NCI-H510A treated with DMSO at 0.1 percent for 48 hours (cell line): Measurements from ENCODE around the gene MDFIC.
"Not testable (repeated sequence)": the region's sequence is repeated elsewhere in the genome, so short reads cannot be mapped to it uniquely, and the experiment has no call there.

Experiments used
- DNase-seq: peaks from one replicate; lab custom pipeline; 2025; lab: John Stamatoyannopoulos, UW

The MDFIC gene, protein sequence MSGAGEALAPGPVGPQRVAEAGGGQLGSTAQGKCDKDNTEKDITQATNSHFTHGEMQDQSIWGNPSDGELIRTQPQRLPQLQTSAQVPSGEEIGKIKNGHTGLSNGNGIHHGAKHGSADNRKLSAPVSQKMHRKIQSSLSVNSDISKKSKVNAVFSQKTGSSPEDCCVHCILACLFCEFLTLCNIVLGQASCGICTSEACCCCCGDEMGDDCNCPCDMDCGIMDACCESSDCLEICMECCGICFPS

DNA sequence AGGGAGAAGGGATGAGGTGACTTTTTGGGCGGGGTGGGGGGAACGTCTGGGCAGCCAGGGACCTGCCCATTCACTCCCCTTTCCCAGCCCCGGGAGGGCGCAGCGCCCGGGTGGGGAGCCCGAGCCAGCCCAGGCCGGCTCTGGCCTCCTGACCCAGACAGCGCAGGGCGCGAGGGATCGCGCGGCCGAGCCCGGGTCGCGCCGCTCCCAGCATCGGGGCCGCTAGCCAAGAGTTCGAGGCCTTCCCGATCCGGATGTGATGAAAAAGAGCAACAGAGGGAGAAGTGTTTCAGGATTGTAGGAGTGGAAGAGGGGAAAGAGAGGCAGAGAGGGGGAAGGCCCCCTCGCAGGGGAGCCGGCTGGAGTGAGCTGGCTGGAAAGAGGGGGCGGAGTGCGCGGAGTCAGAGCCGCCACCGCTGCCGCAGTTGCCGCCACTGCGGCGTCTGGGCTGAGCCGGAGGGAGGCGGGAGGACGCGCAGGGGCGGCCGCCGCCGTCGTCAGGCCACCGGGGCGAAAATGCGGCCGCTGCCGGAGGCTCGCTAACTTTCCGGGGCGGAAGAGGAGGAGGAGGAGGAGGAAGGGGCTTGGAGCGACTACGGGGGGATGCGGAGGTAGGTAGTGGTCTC is at the start of gene MDFIC:
TSS of gene MDFIC (plus strand) at position 69 of the 626 bp plus-strand sequence. CDS start 940 bp downstream, outside the sequence.
- DNase-seq, result no peak

DNA sequence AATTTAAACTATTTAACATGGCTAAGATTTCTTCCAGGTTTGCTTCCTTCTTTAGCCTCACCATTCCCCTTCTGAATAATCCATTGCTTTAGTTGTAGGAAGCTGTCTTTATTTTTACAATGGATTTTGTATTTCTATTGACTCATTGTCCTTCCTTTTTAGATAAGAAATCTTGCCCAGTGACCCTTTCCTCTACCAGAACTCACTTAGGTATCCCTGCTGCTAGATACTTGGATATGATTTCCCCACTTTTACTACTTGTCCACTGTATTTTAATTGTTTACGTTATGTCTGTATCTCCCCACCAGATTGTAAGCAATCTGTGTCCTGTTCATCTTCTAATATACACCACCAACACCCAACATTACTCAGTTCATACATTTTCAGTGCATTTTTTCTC is 47.7 kb upstream of the MDFIC start:
- DNase-seq, result no peak

DNA sequence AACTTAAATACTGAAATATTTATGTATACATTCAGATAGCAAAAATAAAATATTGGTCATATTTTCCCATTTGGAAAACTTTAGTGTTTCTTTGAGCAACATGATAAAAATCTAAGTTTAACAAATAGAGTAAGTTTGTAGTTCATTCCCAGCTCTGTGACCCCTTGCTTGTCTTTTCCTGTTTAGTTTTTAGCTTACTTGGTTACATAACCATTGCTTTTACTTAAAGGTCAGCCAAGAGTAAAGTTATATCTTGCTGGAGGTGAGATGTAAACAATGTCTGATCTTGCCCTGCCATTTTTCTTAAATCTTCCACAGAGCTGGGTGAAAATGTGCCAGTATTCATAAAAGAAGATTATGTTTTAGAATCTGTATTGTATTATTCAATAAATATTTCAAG is 46.7 kb upstream of the MDFIC start:
- DNase-seq, result no peak

DNA sequence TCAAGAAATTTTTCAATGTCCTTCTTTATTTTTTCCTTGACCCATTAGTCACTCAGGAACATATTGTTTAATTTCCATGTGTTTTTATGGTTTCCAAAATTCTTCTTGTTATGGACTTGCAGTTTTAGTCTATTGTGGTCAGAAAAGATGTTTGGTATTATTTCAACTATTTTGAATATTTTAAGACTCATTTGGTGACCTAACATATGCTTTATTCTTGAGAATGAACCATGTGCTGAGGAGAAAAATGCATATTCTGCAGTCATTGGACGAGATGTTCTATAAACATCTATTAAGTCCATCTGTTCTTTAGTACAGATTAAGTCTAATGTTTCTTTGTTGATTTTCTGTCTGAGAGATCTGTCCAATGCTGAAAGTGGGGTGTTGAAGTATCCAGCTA is 42.3 kb upstream of the MDFIC start:
- no peak for DNase-seq

DNA sequence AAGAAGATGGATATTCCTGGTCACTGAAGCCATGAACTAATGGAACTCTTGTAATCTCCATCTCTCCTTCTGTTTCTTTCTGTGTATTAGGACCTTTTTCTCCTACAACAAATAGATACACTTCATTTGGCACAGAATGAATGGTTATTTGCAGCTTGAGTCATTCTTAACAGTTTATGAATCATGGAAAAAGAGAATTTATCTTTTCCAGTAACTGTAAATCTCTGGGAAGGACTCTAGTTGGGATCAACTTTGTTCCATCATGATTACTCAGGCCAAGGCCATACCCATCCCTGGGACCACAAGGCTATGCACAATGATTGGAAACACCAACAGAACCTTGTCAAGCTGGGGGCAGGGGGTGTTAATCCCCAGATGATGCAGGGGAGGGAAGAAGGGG is 36.1 kb upstream of the MDFIC start:
- DNase-seq, result no peak

DNA sequence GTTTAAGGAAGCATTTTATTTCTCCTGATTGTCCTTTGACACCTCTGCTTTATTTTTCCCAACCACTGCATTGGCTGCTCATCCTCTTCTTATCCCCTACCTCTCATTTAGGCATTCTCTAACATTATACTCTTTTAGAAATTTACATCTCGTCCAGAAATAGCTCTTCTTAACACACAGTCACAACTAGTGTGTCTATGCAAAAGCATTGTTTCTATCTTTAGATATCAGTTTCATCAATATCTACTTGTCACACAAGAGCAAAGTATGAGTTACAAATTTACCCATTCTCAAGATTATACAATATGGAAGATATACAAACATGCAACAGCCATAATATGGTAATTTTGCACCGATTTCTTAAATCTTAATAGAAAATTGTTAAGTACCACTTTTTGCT is 35.7 kb upstream of the MDFIC start:
- no peak for DNase-seq

DNA sequence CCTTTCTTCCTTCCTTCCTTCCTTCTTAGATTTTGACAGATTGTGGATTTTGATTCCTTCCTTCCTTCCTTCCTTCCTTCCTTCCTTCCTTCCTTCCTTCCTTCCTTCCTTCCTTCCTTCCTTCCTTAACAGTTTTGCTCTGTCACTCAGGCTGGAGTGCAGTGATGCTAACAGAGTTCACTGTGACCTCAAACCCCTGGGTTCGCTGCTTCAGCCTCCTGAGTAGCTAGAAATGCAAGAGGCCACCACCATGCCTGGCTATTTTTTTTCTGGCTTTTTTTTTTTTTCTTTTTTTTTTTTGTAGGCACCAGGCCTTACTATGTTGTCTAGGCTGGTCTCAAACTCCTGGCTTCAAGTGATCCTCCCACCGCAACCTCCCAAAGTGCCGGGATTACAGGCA is 32.8 kb upstream of the MDFIC start:
- not testable (repeated sequence) for DNase-seq

DNA sequence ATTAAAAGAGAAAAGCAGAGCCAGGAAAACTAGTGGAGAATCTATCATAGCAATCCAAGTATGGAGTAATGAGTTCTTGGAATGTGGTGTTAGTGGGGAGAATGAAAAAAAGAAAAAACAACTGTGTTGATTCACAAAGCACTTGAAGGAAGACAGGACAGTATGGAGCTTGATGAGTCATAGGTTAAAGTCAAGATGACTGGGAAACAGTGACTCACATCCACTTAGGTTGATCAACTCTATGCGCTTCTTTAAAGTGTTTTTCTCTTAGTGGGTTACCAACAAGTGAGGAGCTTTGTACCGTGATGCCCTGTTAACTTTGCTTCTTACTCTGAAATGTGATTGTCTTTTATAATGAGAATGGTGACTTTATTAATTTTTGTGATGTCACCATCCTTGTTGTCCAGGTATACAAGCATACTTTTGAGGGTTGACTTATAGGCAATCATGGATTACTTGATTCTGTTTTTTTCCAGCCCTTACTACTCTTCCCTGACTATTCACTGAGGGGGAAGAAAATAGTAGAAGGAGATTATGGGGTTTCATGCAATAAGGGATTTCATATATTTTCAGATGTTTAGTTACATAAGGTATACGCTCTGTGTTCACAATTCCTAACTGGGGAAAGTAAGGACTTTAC is 32.1 kb upstream of the MDFIC start:
- DNase-seq, result no peak

DNA sequence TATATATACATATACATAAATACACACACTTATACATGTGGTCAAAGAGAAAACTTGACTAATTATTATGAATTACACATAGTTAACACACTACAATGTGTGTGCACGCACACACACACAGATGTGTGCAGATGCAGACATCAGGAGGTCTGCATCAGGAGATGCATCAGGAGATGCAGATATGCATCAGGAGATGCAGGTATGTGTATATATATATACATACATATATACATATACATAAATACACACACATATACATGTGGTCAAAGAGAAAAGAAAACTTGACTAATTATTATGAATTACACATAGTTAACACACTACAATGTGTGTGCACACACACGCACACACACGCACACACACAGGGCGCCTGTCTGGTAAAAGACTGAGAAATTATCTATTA is 31.3 kb upstream of the MDFIC start:
- no peak for DNase-seq

DNA sequence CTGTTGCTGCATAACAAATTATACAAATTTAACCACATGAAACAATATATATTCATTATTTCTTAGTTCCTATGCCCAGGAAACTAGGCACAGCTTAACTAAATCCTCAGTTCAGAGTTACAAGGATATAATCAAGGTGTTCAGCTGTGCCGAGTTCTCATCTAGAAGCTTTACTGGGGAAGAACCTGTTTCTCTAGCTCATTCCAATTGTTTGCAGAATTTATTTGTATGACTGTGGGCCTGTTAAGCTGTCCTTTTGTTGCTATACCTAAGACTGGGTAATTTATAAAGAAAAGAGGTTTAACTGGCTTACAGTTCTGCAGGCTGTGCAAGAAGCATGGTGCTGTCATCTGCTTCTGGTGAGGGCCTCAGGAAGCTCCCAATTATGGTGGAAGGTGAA is 21.8 kb upstream of the MDFIC start:
- DNase-seq, result no peak

DNA sequence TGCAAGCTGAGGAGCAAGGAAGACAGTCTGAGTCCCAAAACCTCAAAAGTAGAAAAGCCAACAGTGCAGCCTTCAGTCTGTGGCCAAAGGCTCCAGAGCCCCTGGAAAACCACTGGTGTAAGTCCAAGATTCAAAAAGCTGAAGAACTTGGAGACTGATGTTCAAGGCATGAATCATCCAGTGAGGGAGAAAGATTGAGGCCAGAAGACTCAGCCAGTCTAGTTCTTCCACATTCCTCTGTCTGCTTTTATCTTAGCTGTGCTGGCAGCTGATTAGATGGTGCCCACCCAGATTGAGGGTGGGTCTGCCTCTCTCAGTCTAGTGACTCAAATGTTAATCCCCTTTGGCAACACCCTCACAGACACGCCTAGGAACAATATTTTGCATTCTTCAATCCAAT is 20.1 kb upstream of the MDFIC start:
- DNase-seq, result no peak

DNA sequence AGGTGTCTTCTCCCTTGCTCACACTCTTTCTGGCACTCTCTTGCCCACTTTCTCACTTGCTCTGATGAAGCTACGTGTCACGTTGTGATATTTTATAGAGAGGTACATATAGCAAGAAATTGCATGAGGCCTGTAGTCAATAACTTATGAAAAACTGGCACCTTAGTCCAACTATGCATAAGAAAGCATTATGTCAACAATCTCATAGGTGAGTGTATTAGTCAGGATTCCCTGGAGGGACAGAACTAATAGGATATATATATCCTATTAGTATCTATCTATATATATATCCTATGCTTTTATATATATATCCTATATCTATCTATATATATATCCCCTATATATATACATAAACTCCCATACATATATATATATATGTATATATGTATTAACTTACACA is 18.8 kb upstream of the MDFIC start:
- no peak for DNase-seq

DNA sequence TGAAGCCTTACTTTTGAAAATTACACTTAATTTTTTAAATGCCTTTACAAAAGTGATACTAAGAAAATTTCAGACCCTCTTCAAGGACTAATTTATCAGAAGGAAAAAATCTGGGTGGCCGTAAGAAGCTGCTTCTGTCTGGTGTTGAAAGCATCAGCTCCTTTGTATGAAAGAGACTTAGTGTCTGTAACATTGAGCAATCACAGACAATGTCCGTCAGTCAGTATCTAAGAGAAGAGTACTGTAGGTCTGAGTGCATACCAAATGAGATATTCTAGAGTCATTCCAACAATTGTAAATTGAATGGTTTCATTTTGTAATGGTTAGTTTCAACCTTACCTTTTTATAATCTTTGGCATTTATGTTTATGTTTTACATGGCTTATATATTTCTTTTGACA is 11.1 kb upstream of the MDFIC start:
- no peak for DNase-seq

DNA sequence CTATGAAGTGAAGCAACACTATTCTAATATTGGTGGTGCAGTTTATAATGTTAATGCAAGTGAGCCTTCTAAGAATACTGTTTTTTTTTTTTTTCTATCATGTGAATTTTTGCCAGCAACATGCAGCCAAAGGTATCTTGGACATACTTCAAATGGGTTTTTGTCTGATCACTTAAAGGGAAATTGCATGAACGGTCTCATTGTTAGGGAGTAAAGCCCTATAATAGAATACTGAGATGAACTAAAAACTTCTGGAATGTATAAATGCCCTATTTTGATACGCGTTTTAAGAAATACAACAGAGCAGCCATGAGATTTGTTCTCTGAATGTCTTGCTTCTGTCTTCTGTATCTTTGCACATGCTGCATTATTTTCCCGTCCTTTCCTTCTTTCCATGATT is 10.5 kb upstream of the MDFIC start:
- DNase-seq, result no peak

DNA sequence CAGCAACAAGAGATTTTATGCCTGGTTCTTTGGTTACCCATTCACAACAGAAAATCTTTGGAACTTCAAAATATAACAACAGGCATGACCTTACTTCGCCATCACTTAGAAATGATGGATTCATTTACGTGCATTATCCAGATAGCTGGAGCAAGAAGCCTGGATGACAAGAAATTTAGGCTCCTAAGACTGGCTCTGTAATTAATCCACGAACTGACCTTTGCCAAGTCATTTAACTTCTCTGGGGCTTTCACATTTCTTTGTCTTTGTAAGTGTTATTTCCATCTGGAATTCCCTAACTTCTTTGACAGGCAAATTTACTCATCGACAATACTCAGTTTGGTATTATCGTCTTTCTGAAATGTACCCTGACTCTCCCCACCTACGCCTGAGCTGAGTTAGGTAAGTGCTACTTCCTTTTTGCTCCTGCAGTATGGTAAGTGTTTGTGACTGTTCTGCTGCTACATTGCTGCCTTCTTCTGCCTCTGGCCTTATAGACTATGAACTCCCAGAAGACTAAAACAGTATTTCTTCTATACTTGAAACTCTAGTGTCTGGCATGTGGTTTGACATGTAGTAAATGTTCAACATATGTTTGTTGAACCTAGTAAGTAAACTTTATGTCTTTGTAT is 5.5 kb upstream of the MDFIC start:
- DNase-seq, result no peak

DNA sequence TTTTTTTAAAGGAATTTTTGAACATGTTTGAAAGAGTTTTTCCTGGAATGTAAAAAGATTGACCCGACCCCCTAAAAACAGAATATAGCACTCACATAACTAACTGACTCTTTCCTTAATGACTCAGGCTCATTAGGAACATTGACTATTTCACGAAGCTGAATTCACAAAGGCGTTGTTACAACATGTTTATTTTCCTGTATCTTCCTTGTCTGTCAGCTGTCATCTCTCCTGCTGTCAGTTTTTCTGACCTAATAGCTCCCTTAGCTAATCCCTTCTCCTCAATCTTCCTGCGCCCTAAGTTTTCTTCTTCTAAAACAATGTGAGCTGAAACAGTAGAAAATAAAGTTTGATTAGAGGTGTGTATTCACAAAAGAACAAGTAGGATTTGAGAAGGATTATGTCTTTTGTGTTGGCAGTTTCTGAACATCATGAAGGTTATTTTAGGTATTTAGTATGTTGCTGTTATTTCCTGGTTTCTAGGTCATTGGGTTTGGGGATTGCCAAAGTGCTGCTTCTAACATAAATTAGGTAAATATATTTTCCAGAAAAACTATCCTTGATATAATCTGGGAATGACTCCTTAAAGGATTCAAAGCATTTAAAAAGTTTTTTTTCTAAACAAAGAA is 4.6 kb upstream of the MDFIC start:
- no peak for DNase-seq

DNA sequence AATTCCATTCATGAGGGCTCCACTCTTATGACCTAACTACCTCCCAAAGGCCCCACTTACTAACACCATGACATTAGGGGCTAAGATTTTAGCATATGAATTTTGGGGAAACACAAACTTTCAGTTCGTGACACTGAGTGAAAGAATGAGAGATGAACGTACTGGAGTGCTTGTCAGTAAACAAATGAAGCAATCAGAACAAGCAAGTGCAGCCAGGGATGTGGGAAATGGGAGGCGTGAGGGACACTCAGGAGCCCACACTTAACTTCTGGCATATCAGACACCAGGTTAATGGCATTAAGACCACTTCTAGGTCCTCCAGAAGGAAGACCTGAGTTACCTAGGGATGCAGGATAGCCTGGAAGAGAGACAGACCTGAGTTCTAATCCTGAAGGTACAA is 2.3 kb upstream of the MDFIC start:
- no peak for DNase-seq

DNA sequence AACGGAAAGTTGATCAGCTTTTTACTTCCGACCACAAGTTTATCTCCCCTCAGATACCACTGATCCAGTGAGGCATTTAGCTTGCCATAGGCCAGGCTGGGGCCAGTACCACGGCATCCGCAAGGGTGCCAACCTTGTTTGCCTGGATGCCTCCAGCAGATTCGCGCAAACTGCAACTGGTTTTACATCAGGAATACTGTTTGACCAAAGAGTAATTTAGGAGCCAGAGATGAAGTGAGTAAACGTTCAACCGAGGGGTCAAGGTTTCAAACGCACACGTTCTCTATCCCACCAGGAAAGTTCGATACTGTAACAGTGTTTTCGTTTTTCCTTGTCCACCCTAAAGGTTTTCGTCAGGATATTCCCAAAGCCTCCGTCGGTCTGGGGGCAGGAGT is 266 bp upstream of the MDFIC start:
- no peak for DNase-seq

DNA sequence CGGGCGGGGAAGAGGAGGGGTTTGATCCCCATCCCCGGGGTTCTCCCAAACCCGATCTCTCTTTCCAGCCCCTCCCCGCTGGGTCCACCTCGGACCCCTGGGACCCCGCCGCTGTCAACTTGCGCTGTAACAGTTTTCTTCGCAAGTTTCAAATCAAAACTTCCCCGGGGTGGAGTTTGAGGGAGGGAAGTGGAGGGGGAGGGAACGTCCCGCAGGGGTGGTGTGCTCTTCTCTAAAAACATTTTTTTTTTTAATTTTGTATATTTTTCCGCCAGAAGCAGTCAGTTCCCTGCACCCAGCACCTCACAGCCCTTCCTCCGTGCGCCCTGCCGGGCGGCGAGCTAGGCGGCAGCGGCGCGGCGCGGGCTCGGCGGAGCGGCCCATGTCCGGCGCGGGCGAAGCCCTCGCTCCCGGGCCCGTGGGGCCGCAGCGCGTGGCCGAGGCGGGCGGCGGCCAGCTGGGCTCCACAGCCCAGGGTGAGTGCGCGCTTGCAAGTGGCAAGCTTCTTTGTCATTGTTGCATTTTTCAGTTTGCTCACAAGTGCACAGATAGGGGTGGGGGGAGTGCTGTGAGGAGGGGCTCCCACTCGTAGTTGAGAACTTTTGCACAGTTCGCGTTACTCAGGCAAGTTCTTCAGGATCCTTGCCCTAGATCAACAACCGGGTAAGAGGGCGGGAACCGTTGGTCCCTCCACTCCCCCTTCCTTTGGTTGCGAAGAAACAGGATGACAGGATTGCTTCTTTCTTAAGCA is 933 bp downstream of the MDFIC start:
- DNase-seq, result peak; percentile 11

DNA sequence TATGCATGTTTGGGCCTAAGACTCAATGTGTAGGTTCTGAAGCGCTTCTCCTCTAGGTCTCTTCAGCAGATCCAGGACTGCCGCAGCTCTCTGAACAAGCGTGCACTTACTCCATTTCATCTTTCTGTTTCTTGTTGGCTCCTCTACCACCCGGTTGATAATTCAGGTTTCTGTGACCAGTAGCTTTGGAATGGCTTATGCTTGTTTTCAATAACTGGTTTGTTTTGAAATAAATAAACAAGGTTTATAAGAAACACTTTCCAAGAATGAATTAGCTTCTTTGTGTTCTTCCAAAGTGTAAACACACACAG is 1.5 kb downstream of the MDFIC start:
- DNase-seq, result no peak

DNA sequence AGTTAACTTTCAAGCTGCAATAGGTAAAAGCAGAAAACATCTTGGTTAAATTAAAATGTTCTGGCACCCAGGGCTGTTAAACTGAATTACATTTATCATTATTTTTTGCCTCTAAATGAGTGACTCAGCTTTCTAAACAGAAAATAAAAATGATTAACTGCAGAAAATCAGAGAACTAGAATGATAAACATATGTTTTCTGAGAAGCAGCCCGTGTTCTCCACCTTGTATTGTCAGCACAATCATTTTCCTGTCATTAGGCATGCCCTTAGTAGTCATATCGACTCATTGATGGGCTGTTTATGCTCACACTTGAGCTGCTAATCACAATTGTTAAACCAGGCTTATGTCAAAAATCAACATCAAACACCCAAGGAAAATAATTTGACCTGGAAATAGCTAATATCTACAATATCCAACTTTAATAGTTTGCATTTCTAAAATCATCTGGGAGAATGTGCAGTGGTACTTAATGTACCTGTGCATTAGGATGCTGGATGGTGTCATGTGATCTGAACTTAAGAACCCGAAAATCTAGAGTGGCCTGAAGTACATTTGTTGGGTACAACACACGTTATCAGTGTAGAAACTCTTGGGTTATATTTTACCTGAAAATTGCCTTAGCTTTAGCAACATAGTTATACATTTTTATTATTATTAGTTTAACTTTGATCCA is 2.3 kb downstream of the MDFIC start:
- no peak for DNase-seq

DNA sequence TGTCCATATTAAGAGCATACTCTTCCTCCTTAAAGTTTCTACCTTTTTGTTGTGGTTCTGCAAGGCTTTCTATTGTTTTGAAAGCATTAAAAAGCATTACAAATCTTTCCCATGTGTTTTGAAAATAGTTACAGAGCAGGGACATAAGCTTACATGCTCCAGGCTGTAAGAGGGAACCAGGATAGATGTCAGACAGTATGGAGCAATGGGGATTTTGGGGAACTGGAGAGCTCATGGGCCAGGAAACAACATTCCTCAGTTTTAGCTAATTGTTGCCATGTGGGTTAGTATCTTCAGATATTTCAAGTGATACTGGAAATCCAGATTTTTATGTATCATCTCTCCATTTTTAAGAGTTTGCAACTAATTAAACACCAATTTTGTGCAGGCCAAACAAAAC is 3.5 kb downstream of the MDFIC start:
- no peak for DNase-seq
